Measurements from ENCODE around the gene TCF4. TPM values are rescaled to one million over a fixed set of nuclear protein-coding genes. Genes with fewer than 3 reads are reported as not detected.

Gene TCF4
- total and polyA plus RNA-seq, 2 of the 13 experiments (the other 11 are each of a cell fraction or from before 2014, with no cell fraction given): not detected

- peak; percentile 92 for TF ChIP-seq STAG1 (CRISPR knock-in tag; IDR thresholded peaks at IDR 0.05)
- no peak for TF ChIP-seq ZNF329 (CRISPR knock-in tag; IDR thresholded peaks at IDR 0.05; ENCODE audit: low read depth)
- TF ChIP-seq POLR2AphosphoS5 (IDR thresholded peaks at IDR 0.05; ENCODE audit: low read depth, low read length): no peak
- no peak for TF ChIP-seq TIGD3 (CRISPR knock-in tag; IDR thresholded peaks at IDR 0.05; ENCODE audit: borderline replicate concordance)
- TF ChIP-seq SALL1 (CRISPR knock-in tag; IDR thresholded peaks at IDR 0.05): 0 out of 2 replicates have a peak, but pooled peaks have one; percentile 13
- TF ChIP-seq HOMEZ (CRISPR knock-in tag; IDR thresholded peaks at IDR 0.05; ENCODE audit: low read depth): no peak
- peak; percentile 41 for TF ChIP-seq XRCC5 (optimal IDR thresholded peaks at IDR 0.05; ENCODE audit: low read length)
These were observed 353.5 kb downstream of the TCF4 start (continued) for GRCh38 chr18:55234366-55235093.

- no peak for TF ChIP-seq FOSL2 (CRISPR knock-in tag; IDR thresholded peaks at IDR 0.05)
- no peak for TF ChIP-seq ZNF382 (CRISPR knock-in tag; IDR thresholded peaks at IDR 0.05; ENCODE audit: borderline replicate concordance)
- TF ChIP-seq CEBPB (IDR thresholded peaks at IDR 0.05; ENCODE audit: borderline replicate concordance, low read depth, low read length): 0 out of 2 replicates have a peak, but pooled peaks have one; percentile 6
- TF ChIP-seq YEATS4 (CRISPR knock-in tag; IDR thresholded peaks at IDR 0.05; ENCODE audit: borderline replicate concordance): no peak
- no peak for TF ChIP-seq ZNF770 (CRISPR knock-in tag; IDR thresholded peaks at IDR 0.05)
- 13% methylated on average over 5 of the region's 5 CpGs for WGBS (ENCODE audit: low lambda C conversion rate)
- Histone ChIP-seq H3K27me3 (ENCODE audit: control insufficient read depth in 1 of 2, insufficient read depth in 2 of 2, low read length in 2 of 2) (0 out of 5 replicates have a peak, but pooled peaks cover 0 to 6% of the 10 kb centered on the region in 2 experiments), H3K4me3 (replicated peaks in 1 of 3; ENCODE audit: insufficient read depth in 1 of 3, low read depth in 2 of 3, low read length in 3 of 3) (no peak overlapping the region), H3K79me2 (ENCODE audit: insufficient read depth, low read length) (no peaks in the 10 kb centered on the region), H4K20me1 (ENCODE audit: insufficient read depth, low read length) (no peaks in the 10 kb centered on the region), H3K4me1 (ENCODE audit: insufficient read depth, low read length) (no peaks in the 10 kb centered on the region), H3K27ac (ENCODE audit: extremely low read length, insufficient read depth, low read length) (no peak overlapping the region), H3K4me2 (ENCODE audit: low read depth, low read length) (no peak overlapping the region), H2AFZ (ENCODE audit: low read length) (no peak overlapping the region), H3K9ac (ENCODE audit: insufficient read depth, low read depth, low read length) (no peak overlapping the region), H3K9me3 (ENCODE audit: low read length) (no peaks in the 10 kb centered on the region), H3K36me3 (replicated peaks in 1 of 2; ENCODE audit: control insufficient read depth in 1 of 2, insufficient read depth in 2 of 2, low read length in 2 of 2) (no peaks in the 10 kb centered on the region)
- no peak for ATAC-seq
- CTCF ChIA-PET (ENCODE audit: low intra/inter-chr PET ratio, low total read pairs): interaction anchor here (2.1 kb wide), 1 partner anchor 1342 kb away, joined by 14 read pairs; no protein-coding TSS in a partner anchor
- intact Hi-C loops (cut with micrococcal nuclease; ENCODE audit: unreplicated experiment): loop anchor here (1.0 kb wide), 3 partner anchors 41 to 1342 kb away; no protein-coding TSS in a partner anchor
- BruUV-seq (replicated peaks): no TSS peak
- no peak for FAIRE-seq
- DNase-seq (ENCODE audit: low spot score): no peak
- POLR2A ChIA-PET: no interaction called here
- in situ Hi-C loops (cut with HindIII; ENCODE audit: extremely low pct_ligation_motif_present, low pct_unique_long_range_greater_than_20kb): loop anchor here (10.0 kb wide), 1 partner anchor 1341 kb away; no protein-coding TSS in a partner anchor
These were observed 354.1 kb downstream of the TCF4 start for GRCh38 chr18:55233857-55234256.

Measured in HepG2 (cell line).